IPS DF 4.7 (cell line): ENCODE measurements around the gene ROM1.
"Not testable (repeated sequence)": the region's sequence is repeated elsewhere in the genome, so short reads cannot be mapped to it uniquely, and the experiment has no call there.

Experiments
- DNase-seq: peaks from one replicate; pipeline ENCODE4 v3.0.0-alpha.2; 2013; ENCODE audit warnings: low spot score; ENCODE audit errors: extremely low read depth

The ROM1 gene

DNA sequence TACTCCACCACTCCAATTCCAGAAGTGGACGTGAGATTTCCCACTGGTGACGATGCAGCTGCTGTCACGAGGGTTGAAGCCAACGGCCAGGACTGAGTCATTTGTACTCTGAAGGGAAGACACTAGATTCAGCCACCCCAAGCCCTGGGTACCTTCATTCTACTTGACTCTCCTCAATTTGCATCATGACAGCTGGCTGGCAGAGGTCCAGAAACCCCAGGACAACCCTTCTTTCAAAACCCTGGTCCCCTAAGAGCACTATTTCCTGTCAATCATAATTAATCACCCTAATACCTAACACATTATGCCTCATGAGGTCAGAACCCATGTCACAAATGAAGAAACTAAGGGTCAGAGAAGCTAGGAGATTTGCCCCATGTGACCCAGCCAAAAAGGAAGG is 5.3 kb upstream of the ROM1 start:
- no peak for DNase-seq

DNA sequence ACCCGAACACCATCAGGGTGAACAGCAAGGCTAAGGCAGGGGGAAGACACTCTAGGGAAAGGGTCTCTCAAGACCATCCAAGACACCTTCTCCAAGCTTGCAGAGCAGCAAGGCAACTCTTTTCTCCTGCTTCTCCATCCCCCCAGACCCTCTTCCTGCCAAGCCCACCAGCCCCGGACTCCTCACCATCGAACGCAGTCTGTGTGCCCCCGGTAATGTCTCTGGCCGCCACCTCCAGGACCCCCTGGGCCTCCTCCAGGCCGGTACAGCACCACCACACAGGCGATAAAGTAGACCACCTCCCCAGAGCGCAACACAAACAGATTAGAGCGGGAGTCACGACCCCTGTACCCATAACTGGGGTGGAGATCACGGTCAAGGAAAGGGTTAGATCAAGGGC is 4.3 kb upstream of the ROM1 start:
- no peak for DNase-seq

DNA sequence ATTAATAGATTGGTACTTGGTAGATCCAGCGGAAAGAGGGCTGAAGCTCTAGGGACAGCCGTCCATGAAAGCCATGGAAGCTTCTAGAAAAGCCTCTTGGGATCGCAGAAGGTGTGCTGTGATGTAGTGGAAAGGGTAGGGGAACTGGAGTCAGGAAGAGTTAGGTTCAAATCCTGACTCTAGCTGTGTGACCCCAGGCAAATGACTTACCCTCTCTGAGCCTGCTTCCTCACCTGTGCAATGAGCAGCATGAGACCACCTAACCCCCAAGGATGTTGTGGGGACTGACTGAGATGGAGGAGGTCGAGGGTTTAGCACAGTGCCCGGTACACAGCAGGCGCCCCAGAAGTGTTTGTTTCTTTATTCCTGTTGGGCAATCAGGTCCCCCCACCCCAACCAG is 2.7 kb upstream of the ROM1 start:
- DNase-seq: no peak

DNA sequence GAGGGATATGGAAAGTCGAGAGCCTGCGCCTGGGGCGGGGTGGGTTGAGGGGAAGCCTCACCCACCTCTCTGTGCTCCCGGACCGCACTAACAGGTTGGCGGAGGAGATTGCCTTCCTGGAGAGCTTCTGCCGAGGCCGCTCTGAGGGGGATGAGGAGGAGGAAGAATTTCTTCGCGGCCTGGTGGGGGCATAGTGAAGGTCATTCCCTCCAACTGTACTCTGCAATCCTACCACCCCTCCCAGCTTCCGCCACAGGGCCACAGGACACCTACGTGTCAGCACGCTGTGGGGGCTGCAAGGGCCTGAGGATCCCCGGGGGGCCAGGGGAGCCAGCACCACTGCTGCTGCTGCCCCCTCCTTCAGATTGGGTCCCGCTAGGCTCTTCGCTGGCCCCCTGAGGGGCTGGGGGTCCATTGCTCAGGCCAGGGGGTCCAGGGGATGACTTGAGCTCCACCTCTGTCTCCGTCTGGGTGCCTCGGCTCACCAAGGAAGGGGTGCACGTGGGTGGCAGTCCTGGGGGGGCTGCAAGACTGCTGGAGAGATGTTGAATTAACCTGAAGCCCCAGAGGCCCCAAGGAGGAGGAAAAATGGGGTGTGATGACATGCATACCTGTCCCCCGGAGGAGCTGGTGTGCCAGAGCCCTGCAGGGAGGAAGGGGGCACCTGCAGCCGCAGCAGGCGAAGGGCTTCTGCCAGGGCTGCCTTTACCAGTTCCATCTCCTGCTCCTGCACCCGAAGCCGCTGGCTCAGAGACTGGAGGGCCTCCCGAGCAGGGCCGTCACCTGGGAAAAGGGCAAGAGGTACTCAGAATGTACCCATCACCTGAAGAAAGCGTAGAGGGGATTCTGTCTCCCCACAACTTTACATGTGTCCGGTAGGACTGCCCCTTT is 2.0 kb upstream of the ROM1 start:
- DNase-seq: no peak

DNA sequence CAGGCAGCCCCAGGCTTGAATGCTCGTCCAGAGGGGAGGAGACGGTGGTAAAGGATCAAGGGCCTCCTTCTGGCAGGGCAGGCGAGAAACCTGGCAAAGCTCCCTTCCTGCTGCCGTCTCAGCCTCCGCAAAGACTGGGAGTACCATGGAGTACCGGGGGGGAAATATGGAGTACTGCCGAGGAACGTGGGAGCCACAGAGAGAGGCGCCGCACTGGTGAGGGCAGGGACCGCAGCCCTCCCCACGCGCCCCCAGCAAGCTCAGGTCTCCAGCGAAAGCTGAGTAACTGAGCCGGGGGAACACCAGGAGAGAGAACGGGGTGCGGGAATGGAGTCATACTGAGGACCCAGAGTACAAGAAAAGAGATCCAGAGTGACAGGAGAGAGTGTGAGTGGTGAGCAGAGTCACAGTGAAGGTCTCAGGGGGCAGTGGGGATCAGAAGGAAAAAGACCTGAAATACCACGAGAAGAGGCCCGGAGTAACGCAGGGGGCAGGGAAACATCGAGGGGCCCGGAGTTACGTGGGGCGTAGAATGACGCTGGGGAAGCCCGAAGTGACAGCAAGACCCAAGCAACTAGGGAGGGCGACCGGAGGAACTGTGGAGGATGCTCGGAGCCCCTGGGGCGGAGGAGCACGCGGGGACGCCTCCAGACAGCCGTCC is 1.2 kb upstream of the ROM1 start:
- no peak for DNase-seq

DNA sequence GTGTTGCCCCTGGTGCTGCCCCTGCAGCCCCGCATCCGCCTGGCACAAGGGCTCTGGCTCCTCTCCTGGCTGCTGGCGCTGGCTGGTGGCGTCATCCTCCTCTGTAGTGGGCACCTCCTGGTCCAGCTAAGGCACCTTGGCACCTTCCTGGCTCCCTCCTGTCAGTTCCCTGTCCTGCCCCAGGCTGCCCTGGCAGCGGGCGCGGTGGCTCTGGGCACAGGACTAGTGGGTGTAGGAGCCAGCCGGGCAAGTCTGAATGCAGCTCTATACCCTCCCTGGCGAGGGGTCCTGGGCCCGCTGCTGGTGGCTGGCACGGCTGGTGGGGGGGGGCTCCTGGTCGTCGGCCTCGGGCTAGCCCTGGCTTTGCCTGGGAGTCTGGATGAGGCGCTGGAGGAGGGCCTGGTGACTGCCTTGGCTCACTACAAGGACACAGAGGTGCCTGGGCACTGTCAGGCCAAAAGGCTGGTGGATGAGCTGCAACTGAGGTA is 278 bp downstream of the ROM1 start:
- DNase-seq: no peak

DNA sequence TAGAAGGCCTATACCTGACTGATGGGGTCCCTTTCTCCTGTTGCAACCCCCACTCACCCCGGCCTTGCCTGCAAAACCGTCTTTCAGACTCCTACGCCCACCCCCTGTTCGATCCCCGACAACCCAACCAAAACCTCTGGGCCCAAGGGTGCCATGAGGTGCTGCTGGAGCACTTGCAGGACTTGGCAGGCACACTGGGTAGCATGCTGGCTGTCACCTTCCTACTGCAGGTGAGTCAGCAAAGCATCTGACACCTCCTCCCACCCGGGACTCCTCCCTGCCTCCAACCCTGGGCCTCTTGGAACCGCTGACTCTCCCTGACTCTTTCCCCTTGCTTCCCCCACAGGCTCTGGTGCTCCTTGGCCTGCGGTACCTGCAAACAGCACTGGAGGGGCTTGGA is 1.2 kb downstream of the ROM1 start:
- no peak for DNase-seq

DNA sequence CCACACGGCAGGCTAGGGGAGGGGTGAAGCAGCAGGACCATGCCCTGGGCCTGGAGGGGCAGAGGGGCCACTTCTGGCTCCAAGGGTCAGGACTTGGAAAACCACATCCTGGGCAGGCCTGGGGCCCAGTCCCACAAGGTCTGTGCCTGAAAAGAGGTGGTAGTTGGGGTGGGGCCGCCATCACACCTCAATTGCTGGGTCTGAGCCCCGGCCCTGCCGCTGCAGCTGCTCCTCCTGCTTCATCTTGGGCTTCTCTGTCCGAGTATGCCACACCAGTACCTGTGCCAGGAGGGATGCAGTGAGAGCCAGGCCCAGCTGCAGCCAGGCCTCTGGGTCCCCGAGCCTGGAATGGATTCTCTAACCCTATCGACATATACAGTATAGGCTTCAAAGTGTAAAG is 2.5 kb downstream of the ROM1 start:
- DNase-seq: no peak

DNA sequence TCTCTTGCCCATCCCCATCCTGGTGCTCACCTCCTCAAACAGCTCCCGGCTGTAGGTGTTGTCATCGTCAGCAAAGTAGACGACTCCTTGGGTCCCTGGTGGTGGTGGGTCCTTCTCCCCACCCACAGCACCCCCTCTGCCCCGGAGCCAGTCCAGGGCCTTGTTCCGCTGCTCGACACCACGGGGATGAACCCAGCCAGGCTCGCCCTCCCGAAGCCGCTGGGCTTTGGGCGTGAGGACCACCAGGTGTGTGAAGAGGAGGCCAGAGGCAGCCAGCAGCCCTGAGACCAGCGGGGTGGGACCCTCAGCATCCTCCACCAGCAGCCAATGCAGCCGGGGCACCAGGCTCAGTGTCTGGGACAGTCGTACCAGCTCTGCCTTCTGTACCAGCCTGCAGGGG is 3.9 kb downstream of the ROM1 start:
- not testable (repeated sequence) for DNase-seq

DNA sequence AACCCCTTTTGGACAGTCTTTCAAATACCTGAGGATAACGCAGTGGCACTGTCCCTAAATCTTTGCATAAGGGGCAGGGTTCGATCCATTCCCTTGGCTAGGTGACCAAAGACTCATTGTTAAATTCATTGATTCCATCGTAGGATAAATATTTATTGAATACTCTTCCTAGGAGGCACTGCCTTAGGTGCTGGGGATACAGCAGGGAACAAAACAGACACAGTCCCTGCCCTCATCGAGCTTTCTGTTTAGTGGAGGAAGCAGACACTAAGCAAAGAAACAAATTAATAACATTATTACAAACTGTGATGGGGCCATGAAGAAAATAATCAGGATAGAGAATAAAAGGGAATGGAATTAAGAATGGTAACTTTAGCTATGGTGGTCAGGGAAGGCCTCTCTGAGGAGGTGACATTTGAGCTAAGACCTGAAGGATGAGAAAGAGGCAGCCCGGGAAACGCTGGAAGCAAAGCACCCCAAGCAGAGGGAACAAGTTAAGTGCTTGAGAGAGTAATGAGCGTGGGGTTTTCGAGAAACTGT is 8.0 kb downstream of the ROM1 start:
- no peak for DNase-seq

DNA sequence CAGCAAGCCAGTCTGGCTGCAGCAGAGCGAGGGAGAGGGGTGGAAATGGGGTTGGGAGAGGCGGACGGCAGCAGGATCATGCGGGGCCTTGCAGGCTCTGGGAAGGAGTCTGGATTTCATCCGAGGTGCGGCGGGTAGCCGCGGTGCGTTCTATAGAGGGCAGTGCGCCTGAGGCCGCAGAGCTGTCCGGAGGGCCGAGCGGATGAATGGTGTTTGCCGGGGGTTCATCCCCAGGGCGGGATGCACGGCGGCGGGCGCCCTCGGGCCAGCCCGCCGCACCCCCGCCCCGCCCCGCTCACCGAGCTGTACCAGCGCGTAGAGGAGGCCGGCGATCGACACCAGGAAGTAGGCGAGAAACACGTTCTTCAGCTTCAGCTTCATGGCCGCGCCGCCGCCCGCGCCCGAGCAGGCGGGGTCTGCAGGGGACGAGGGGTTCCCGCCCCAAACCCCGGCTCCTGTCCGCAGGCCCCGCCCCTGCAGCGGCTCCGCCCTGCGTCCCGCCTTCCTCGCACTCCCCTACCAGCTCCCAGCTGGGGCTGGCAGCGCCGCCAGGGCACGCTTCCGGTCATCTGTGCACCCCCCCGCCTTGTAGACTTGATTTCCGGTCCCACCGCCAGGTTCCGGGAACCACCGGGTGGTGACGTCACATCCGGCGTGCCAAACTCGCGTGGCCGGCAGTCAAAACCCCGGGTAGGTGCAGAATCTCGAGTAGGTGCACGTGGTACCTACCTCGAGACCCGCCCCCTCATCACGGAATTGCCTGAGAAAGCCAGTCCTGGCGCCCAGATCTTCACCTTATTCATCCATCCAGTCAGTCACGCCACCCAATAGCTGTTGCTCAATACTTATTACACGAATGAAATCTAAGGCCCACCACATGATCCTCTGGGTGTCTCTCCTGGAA is 8.8 kb downstream of the ROM1 start, which contains the start of gene B3GAT3:
TSS of gene B3GAT3 (minus strand) at position 420 of the 904 bp plus-strand sequence. CDS start at position 381, 39 bp downstream.
- DNase-seq: peak; percentile 94

DNA sequence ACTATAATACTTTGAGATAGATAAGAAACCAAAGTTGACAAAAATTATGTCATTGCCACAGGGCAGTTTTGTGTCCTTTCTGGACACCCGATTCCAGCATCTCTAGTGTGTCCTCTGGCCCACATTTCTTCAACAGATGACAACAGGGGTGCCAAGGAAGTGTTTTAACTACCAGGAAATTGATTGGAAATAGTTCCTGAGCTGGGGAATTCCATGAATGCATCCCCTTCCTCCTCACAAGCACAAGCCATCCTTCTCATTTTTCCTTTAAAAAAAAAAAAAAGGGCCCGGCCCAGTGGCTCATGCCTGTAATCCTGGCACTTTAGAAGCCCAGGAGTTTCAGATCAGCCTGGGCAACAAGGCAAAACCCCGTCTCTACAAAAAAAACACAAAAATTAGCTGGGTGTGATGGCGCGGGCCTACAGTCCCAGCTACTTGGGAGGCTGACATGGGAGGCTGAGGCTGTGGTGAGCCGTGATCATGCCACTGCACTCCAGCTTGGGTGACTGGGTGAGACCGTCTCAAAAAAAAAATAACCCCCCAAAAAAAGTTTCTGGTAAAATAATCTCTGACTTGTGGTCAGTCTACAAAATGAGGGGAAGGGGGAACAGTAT is 9.5 kb downstream of the ROM1 start:
- DNase-seq: no peak

DNA sequence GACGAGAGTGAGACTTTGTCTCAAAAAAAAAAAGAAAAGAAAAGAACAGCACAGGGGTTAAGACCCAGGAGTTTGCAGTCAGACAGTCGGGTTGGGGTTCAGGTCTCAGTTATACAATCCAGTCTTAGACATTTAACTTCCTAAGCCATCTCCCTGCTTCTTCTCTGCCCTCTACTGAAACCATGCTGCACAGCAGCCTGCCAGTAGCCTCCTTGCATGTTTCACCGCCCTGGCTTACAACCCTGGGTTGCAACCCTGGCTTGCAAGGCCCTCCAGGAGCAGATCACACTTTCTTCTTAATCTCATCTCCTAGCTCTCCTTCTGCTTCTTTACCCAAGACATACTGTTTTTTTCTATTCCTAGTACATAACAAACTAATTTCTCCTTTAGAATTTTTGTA is 14.7 kb downstream of the ROM1 start:
- no peak for DNase-seq

DNA sequence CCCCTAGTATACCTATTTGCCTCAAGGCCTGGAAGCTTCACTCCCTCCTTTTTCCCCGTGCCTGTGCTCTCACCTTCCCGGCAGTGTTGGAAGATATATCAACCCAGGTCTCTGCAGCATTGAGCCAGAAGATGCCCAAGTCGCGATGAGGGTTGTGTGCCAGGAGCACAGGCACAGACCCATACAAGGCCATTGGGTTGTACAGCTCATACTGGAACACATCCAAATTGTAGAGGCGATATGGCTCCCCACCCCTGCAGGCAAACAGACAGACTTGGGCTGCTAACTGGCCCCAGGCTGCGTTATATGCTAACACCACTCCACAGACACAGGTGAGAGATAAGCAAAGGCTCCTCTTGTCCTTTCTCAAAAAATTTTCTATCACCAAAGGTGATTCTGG is 19.4 kb downstream of the ROM1 start:
- no peak for DNase-seq

DNA sequence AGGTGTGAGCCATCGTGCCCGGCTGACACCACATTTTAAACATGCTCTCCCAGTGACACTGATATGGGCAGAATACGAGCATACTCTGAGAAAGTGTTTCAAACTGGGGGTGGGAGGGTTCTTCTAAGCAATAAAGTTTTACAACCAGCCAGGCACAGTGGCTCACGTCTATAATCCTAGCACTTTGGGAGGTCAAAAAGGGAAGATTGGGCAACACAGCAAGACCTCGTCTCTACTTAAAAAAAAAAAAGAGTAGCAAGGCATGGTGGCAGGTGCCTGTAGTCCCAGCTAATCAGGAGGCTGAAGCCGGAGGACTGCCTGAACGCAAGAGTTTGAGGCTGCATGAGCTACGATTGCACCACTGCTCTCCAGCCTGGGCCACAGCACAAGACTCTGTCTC is 31.2 kb downstream of the ROM1 start:
- no peak for DNase-seq

DNA sequence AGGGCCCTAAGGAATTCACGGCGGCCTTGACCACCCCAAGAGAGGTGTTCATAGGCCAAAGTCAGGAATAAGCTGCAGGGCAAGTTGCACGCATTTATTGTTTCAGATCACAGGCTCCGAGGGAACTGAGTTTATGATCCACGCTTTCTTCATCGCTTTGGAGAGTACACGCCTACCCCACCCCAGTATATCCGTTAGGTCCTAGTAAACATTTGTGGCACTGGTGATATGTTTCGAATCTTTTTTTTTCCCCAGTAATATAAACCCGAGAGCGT is 32.6 kb downstream of the ROM1 start:
- DNase-seq: no peak

DNA sequence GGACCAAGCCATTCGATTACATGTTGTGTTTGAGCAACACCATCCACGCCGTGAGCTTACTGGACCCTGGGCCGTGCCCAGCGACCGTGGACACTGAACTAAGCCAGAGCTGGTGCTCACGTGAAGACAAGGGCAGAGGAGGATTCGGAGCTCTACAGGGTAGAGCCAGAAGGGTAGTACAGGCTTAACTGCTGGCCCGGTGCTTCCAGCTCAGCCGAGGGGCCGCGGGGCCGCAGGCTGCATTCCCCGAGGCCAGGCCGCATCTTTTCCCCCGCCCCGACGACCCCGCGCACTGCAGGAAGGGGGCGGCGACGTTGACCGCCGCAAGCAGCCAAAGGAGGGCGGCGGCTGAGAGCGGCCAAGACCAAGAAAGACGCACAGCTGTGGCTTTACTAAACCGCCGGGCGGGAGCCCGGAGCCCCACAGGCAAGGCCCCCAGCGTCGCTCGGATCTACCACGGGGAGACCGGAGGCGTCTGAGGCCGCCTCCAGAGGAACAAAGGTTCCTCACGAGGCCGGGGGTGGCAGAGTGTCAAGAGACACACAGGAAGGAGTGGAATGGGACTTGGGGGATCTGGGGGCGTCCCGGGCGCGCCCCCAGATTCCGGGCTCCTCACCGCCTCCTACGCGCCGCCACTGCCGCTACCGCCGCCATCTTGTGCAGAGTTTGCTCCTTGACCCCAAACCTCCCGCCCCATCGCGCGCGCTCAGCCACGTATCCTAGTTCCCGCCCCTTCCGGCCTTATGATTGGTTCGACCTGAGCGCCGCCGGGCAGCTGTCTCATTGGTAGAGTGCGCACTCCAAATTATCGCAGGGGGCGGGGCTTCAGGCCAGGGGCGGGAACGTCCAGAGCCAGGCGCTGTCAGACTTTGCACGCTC is 33.1 kb downstream of the ROM1 start, which contains the start of gene GANAB:
TSS of gene GANAB (minus strand) at position 668 of the 879 bp plus-strand sequence. CDS start at position 654, 14 bp downstream.
- no peak for DNase-seq

DNA sequence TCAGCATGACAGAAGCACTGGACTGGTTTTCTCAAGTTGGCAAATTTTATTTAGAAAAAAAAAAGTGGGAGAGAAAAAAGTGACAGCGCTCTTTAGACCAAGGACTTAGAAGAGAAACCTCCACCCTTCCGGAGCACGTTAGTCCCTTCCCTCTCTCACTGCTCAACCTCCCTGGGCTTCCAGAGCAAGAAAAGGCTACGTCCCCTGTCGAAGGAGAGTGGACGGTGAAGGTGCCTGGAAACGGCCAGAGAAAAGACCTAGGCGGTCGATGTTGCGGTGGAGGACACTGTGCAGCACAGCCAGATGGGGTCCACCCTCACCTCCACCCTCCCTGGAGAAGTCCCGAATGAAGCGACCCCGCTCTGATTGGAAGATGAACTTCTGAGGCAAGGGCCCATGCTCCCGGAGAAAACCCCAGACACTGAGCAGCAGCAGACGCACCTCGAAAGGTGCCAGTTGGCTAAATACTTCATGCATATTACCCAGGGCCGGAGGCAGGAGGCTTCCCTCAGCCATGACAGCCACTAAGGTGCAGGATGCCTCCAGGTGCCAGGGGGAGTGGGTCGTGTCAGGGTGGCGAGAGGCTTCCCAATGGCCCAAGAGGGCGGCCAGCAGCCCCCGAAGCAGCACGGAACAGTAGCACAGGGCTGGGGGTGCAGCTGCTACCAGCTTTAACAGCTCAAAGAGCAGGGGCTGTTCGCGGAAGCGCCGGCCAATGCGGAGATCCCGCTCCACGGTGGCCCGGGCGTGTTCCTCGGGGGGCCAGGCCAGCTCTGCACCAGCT is 34.0 kb downstream of the ROM1 start:
- no peak for DNase-seq

DNA sequence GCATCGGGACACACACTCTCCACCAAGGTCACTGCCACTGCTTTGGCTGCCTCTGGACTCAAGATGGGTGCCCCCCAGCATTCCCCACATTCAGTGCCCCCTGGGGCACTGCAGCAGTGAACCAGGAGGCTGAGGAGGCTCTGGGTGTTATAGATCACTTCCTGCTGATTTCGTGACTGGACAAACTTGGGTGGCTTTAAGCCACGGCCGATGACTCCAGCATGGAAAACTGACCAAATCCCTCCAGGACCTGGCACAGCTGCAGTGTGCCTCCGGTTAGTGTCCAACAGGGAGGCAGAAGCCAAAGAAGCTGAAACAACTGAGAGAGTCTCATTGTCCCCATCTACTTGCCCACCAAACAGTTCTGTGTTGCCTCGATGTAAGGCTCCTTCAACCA is 34.5 kb downstream of the ROM1 start:
- DNase-seq: no peak
